ENCODE measurements around the gene UPB1.
A peak's percentile ranks its signal among the peaks of the same experiment; 100 is the strongest.
"Not testable (repeated sequence)": the region's sequence is repeated elsewhere in the genome, so short reads cannot be mapped to it uniquely, and the experiment has no call there.

UPB1 gene

GRCh38 chr22:24543679-24544243 lies 48.6 kb downstream of the UPB1 start:
- Histone ChIP-seq H3K36me3 (peaks cover 75% of the 10 kb centered on the region), H3K9me3 (ENCODE audit: severe bottlenecking) (no peaks in the 10 kb centered on the region)
- no peak for TF ChIP-seq CTCF (IDR thresholded peaks at IDR 0.05; ENCODE audit: low read depth, low read length)

GRCh38 chr22:24548812-24549211 lies 53.7 kb downstream of the UPB1 start:
- Histone ChIP-seq H3K9me3 (ENCODE audit: severe bottlenecking) (no peaks in the 10 kb centered on the region), H3K36me3 (peaks cover 60% of the 10 kb centered on the region), H3K4me3 (ENCODE audit: low read depth, low read length) (no peak overlapping the region), H3K27ac (no peak overlapping the region), H3K27me3 (ENCODE audit: insufficient read depth, low read depth, severe bottlenecking) (no peaks in the 10 kb centered on the region)
- no peak for DNase-seq
- no peak for TF ChIP-seq CTCF (IDR thresholded peaks at IDR 0.05; ENCODE audit: low read depth, low read length)

More at GRCh38 chr22:24543679-24544243, 48.6 kb downstream of the UPB1 start:
- Histone ChIP-seq H3K4me3 (ENCODE audit: low read depth, low read length) (no peak overlapping the region), H3K27ac (no peak overlapping the region), H3K27me3 (ENCODE audit: insufficient read depth, low read depth, severe bottlenecking) (no peaks in the 10 kb centered on the region)
- no peak for DNase-seq

GRCh38 chr22:24550028-24550901 lies 55.1 kb downstream of the UPB1 start:
- peaks cover 52% of the 10 kb centered on the region for H3K36me3 ChIP-seq
- no peak for TF ChIP-seq CTCF (IDR thresholded peaks at IDR 0.05; ENCODE audit: low read depth, low read length)
- no peaks in the 10 kb centered on the region for H3K9me3 ChIP-seq (ENCODE audit: severe bottlenecking)
- H3K4me3 ChIP-seq (ENCODE audit: low read depth, low read length): no peak overlapping the region
- no peak for DNase-seq
- H3K27ac ChIP-seq: no peak overlapping the region
- no peaks in the 10 kb centered on the region for H3K27me3 ChIP-seq (ENCODE audit: insufficient read depth, low read depth, severe bottlenecking)

GRCh38 chr22:24550902-24551435 lies 55.8 kb downstream of the UPB1 start:
- Histone ChIP-seq H3K27me3 (ENCODE audit: insufficient read depth, low read depth, severe bottlenecking) (no peaks in the 10 kb centered on the region), H3K9me3 (ENCODE audit: severe bottlenecking) (no peaks in the 10 kb centered on the region), H3K27ac (no peak overlapping the region), H3K36me3 (peaks cover 48% of the 10 kb centered on the region), H3K4me3 (ENCODE audit: low read depth, low read length) (no peak overlapping the region)
- no peak for DNase-seq
- TF ChIP-seq CTCF (IDR thresholded peaks at IDR 0.05; ENCODE audit: low read depth, low read length): no peak

GRCh38 chr22:24552503-24553286 lies 57.6 kb downstream of the UPB1 start:
- H3K27ac ChIP-seq: peak overlapping the region; percentile 88
- not testable (repeated sequence) for H3K4me3 ChIP-seq (ENCODE audit: low read depth, low read length)

More at GRCh38 chr22:24552503-24553286, 57.6 kb downstream of the UPB1 start:
- peaks cover 43% of the 10 kb centered on the region for H3K36me3 ChIP-seq
- not testable (repeated sequence) for H3K9me3 ChIP-seq (ENCODE audit: severe bottlenecking); H3K27me3 ChIP-seq (ENCODE audit: insufficient read depth, low read depth, severe bottlenecking); DNase-seq

All from WERI-Rb-1 (cell line).